SH-SY5Y (cell line): Measurements from ENCODE around the gene LMX1B.

Experiments
- GATA2 ChIP-seq: IDR thresholded peaks from 2 replicates; pipeline ENCODE4 v1.6.1; 2011; ENCODE audit warnings: mild to moderate bottlenecking, low read depth, low read length
- GATA3 ChIP-seq: IDR thresholded peaks from 2 replicates; pipeline ENCODE4 v1.6.1; 2011; ENCODE audit warnings: low read depth, mild to moderate bottlenecking, low read length, moderate library complexity

- TF ChIP-seq GATA2 (no peak), GATA3 (no peak)
Measured at GRCh38 chr9:126703002-126703865, 89.5 kb downstream of the LMX1B start.
